NK-92 (cell line): ENCODE results near the gene AMPD2.

Experiments used
- DNase-seq: peaks from one replicate; lab custom pipeline; 2025; ENCODE audit not compliant: unreplicated experiment; lab: John Stamatoyannopoulos, UW

Gene AMPD2

GRCh38 chr1:109619576-109620400 is at the start of gene AMPD2, which contains the start of gene GNAT2:
Gene AMPD2, plus strand, starts transcription at chr1:109619837. Its CDS starts 1,339 bp downstream, at chr1:109621176.
Gene GNAT2, minus strand, starts transcription at chr1:109619616. Its CDS starts 6,746 bp downstream, at chr1:109612870.
- no peak for DNase-seq

- no peak for DNase-seq
Observed at GRCh38 chr1:109570414-109570813, 49.2 kb upstream of the AMPD2 start.

DNA sequence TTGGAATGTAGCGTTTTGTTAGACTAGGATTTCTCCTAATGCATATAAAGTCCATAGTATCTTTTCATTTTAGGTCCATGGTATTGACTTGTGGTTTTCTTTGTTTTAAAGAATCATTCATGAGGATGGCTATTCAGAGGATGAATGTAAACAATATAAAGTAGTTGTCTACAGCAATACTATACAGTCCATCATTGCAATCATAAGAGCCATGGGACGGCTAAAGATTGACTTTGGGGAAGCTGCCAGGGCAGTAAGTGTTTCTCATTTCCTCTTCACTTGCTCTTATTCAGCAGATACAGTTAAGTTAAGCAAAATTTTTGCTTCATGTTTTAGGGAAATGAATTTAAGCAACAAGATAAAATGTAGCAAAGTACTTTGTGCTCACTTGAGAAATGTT is 45.9 kb upstream of the AMPD2 start:
- DNase-seq = no peak

DNA sequence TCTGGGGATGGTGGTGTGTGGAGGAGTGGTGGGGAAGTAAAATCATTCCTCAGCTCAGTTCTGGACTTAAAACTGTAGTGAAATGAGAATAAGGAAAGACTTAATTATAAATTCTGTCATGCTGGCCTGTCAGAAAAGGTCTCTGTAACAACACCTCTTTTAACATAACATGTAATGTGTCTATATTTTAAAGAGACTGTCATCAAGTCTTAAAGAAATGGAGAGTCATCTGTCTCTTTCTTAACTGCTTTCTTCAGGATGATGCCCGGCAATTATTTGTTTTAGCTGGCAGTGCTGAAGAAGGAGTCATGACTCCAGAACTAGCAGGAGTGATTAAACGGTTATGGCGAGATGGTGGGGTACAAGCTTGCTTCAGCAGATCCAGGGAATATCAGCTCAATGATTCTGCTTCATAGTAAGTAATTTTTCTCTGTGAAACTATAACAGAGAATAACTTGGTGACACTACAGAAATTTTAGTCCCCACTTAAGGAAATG is 40.6 kb upstream of the AMPD2 start:
- no peak for DNase-seq

DNA sequence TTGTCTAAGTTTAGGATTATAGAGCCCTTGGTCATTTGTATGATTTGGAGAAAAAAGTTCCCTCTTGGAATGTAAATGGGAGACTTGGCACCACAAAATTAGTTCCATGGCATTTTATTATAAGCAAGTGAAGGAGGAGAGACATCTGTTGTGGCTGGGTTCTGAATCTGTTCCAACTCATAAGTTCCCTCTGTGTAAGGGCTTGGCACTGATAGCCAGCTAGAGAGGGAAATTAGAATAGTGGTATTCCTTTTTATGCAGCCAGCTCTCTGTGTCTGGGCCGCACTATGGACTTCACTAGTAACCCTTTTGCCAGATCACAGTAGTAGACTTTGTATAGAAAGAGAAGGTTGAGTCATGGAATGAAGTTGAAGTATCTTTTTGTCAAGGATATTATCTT is 40.1 kb upstream of the AMPD2 start:
- no peak for DNase-seq

- DNase-seq = no peak
Observed at GRCh38 chr1:109582021-109582420, 37.6 kb upstream of the AMPD2 start.

DNA sequence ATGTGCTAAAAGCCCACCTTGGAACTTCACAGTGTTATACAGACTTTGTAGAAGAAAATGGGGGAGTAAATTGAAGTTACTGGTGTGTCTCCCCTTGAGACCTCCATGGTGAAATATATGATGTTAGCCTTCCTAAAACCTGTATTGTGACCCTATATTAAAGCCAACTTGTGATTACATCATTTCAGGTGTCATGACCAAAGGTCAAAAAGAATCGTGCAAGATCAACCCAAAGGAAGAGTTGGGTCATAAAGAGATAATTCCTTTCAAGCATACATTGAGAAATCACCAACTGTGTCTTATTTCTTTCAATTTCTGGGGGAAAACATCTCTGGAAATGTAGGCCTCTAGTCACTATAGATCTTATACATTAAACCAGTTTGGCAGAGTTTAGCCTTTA is 34.9 kb upstream of the AMPD2 start:
- no peak for DNase-seq

DNA sequence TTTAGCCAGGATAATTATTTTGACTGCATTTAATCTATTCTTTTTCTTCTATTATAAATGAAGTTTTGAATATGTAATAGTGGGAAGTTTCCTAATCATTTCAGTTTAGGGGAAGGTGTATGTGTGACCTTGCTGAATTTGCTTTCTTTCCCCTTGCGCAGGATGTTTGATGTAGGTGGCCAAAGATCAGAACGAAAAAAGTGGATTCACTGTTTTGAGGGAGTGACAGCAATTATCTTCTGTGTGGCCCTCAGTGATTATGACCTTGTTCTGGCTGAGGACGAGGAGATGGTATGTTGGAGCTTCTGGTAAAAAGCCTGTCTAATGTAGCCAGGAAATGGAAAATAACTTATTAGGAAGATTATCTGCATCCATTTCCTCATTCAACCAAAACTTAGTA is 33.6 kb upstream of the AMPD2 start:
- DNase-seq = no peak

- no peak for DNase-seq
Observed at GRCh38 chr1:109589177-109589576, 30.5 kb upstream of the AMPD2 start.

GRCh38 chr1:109589679-109590078 is 30.0 kb upstream of the AMPD2 start:
- no peak for DNase-seq

DNA sequence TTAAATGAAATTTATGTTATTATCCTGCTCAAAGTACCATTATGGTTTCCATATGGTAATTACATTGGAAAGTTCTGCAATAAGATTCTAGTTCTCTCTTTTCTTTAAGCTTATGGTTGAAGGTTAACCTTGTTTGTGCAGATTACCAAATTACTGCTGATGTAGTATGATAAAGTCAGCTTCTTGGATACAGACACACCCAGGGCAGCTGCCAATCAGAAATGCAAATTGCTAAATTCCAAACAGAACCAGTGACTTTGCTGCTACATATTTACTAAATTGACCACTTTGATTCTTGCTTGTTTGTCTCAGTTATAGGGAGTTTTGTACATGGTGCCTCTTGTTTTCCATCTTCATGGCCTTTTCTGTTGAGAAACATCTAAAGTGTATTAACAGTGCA is 26.7 kb upstream of the AMPD2 start:
- no peak for DNase-seq

DNA sequence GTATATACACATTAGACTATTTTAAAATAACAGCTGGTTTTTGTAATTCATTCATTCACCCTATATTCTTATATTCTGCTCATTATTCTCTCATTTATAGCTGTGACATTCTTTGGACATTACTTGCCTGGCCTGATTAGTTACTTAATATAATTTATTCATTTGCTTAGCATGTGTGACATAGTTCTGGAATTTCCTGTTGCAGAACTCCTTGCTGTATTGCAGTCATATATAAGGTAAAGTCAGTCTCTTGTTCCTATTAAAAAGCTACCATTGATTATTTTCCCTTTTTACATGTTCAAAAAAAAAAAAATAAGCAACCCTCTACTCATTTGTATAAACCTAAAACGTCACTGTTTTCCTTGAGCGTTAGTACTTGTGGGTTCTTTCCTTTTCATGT is 24.1 kb upstream of the AMPD2 start:
- DNase-seq = no peak

DNA sequence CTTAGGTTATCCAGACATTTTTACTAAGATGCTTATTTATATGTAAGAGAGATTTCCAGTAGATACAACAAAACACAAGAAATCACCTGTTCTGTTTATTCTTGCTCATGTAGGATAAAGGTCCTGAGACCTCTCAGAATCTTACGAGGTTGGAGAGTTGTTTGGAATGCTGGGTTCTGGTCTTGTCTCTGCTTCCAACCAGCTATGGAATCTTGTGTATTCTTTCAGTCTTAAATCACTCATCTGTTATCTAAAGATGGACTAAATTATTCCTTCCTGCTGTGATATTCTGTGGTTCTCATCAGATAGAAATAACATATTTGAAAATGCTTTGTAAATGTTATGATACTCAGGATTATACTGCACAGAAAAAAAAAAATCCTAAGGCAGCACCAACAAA is 21.5 kb upstream of the AMPD2 start:
- no peak for DNase-seq

GRCh38 chr1:109598655-109599054 is 21.0 kb upstream of the AMPD2 start:
- no peak for DNase-seq

GRCh38 chr1:109603229-109603628 is 16.4 kb upstream of the AMPD2 start:
- DNase-seq = no peak

- DNase-seq = no peak
Observed at GRCh38 chr1:109605381-109605780, 14.3 kb upstream of the AMPD2 start.

DNA sequence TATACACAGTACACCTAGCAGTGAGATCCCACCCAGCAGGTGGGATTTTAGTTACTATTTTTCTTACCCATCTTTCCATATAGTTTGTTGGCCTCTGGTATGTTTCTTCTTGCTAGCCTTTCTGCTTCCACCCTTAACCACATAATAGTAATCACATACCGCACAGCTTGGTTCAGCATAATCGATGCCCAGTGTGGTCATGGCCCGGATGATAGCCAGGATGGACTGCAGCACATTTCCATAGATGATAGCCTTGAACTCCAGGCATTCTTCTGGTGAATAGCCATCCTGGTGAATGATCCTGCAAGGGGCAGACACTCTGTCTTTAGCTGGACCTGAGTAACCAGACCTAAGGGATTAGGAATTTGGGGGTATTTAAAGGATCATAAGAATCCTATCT is 9.8 kb upstream of the AMPD2 start:
- no peak for DNase-seq

- DNase-seq = no peak
Observed at GRCh38 chr1:109610609-109611307, 8.9 kb upstream of the AMPD2 start.

DNA sequence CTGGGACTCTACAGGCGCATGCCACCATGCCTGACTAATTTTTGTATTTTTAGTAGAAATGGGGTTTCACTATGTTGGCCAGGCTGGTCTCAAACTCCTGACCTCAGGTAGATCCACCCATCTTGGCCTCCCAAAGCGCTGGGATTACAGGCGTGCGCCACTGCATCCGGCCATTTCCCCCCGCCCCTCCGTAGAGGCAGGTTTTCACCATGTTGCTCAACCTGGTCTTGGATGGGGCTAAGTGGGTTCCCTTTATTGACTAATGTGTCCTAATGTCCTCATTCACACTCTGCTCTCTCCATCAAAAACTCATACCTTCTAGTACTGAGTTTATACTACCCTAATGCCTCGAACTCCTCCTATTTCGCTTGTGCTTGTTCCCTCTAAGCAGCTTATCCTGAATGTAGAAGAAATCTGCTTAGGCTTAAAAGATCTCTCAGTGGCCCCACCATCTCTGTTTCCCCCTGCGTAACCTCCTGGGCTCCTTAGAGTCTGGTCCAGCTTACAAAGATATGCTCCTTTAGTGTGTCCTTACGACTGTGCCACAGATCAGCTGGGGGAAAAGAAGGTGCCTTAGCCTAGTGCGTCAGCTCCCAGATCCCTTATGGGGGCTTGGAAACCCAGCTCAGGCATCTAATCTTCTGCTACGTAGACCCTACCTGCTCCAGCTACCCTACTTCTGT is 8.2 kb upstream of the AMPD2 start:
- DNase-seq = no peak

GRCh38 chr1:109613361-109614147 is 6.1 kb upstream of the AMPD2 start:
- DNase-seq = no peak

DNA sequence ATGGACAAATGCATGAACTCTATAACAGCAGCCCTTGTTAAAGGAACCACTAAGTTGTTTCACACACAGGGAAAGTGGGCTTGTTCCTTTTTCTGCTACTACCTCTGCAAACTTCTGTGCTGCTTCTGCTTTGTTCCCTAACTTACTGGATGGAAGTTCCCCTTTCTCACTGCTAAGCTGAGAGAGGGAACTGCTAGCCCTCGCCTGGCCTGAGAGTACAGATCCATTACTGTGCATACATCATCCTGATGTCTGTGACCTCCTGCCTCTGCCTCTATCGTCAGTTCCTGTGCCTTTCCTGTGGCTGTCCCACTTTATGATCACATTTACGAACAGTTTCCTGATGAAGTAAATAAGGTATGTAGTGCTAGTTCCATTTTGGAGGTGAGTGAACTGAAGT is 3.8 kb upstream of the AMPD2 start:
- no peak for DNase-seq
